ENCODE results near the gene PTPRS.

DNA sequence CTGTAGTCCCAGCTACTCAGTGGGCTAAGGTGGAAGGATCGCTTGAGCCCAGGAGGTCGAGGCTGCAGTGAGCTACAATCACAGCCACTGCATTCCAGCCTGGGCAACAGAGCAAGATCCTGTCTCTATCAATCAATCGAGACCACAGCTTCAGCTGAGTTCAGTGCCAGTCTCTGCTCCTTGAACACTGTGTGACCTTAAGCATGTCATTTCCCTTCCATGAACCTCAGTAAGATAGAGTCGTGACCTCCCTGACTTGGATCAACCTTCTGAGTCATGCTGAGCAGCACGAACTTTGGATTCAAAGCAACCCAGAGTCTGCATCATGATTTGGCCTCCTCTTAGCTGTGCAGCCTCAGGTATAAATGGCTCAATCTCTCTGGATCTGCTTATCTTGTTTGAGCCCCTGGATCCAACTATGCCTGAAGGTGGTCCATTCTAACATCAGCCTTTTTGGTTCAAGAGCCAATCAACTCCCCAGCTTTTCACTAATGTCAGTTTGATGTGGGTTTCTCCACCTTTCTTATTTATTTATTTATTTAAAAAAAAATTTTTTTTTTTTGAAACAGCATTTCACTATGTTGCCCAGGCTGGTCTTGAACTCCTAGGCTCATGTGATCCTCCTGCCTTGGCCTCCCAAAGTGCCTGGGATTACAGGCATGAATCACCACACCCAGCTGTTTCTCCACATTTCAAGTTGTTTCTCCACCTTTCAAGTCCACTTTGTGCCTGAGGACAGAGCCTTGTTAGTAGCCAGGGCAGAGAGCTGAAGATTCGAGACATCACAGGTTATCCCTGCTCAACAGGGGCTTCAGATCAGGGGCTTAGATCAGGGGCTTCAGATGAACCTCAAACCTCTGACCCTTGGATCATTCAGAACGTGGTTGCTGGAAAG is 26.4 kb downstream of the PTPRS start:
- TF ChIP-seq EZH2phosphoT487 (IDR thresholded peaks at IDR 0.05; ENCODE audit: low read depth): no peak
- TF ChIP-seq, protein P1, sequence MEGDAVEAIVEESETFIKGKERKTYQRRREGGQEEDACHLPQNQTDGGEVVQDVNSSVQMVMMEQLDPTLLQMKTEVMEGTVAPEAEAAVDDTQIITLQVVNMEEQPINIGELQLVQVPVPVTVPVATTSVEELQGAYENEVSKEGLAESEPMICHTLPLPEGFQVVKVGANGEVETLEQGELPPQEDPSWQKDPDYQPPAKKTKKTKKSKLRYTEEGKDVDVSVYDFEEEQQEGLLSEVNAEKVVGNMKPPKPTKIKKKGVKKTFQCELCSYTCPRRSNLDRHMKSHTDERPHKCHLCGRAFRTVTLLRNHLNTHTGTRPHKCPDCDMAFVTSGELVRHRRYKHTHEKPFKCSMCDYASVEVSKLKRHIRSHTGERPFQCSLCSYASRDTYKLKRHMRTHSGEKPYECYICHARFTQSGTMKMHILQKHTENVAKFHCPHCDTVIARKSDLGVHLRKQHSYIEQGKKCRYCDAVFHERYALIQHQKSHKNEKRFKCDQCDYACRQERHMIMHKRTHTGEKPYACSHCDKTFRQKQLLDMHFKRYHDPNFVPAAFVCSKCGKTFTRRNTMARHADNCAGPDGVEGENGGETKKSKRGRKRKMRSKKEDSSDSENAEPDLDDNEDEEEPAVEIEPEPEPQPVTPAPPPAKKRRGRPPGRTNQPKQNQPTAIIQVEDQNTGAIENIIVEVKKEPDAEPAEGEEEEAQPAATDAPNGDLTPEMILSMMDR (IDR thresholded peaks at IDR 0.05; ENCODE audit: low read depth, low read length): no peak
